HepG2 (cell line): ENCODE measurements around the gene CEBPB. TPM values are rescaled to one million over a fixed set of nuclear protein-coding genes. Genes with fewer than 3 reads are reported as not detected.

Source experiments
- ARHGAP35 ChIP-seq: sonication (generic); formaldehyde crosslinking; IDR thresholded peaks from 2 replicates; pipeline ENCODE4 v1.9.0; 2022; ENCODE audit warnings: mild to moderate bottlenecking, inconsistent platforms, moderate library complexity, missing genetic modification reagents, borderline replicate concordance
- CTCF ChIP-seq: sonication (generic); formaldehyde crosslinking; IDR thresholded peaks from 2 replicates; pipeline ENCODE4 v1.5.0; 2020; ENCODE audit warnings: mild to moderate bottlenecking, missing genetic modification reagents, moderate library complexity
- DPF2 ChIP-seq: sonication (generic); formaldehyde crosslinking; IDR thresholded peaks from 2 replicates; pipeline ENCODE4 v1.4.0; 2020; ENCODE audit warnings: mild to moderate bottlenecking, low read depth, missing genetic modification reagents, borderline replicate concordance
- DZIP1 ChIP-seq: sonication (generic); formaldehyde crosslinking; IDR thresholded peaks from 2 replicates; pipeline ENCODE4 v1.5.0; 2020; ENCODE audit warnings: mild to moderate bottlenecking, missing genetic modification reagents
- ELF4 ChIP-seq: sonication (generic); formaldehyde crosslinking; IDR thresholded peaks from 2 replicates; pipeline ENCODE4 v1.5.0; 2020; ENCODE audit warnings: missing genetic modification reagents, mild to moderate bottlenecking, moderate library complexity, borderline replicate concordance
- FOXO4 ChIP-seq: sonication (generic); formaldehyde crosslinking; conservative IDR thresholded peaks from 2 replicates; pipeline ENCODE4 v1.8.1; 2023; ENCODE audit warnings: missing genetic modification reagents
- HDAC1 ChIP-seq: sonication (generic); formaldehyde crosslinking; IDR thresholded peaks from 2 replicates; pipeline ENCODE4 v1.5.1; 2020; ENCODE audit warnings: mild to moderate bottlenecking, missing genetic modification reagents
- HES4 ChIP-seq: sonication (generic); formaldehyde crosslinking; IDR thresholded peaks from 2 replicates; pipeline ENCODE4 v1.9.0; 2021; ENCODE audit warnings: mild to moderate bottlenecking, missing genetic modification reagents, borderline replicate concordance
- HOXA7 ChIP-seq: sonication (generic); formaldehyde crosslinking; IDR thresholded peaks from 2 replicates; pipeline ENCODE4 v1.8.1; 2022; ENCODE audit warnings: mild to moderate bottlenecking, missing genetic modification reagents, moderate library complexity
- KDM3A ChIP-seq: IDR thresholded peaks from 2 replicates; pipeline ENCODE4 v1.6.1; 2018; ENCODE audit warnings: low read depth, missing compliant biosample characterization
- SIN3B ChIP-seq: fragments of 150-350 bp; IDR thresholded peaks from 2 replicates; pipeline ENCODE4 v1.6.1; 2014; ENCODE audit warnings: low read length
- TAF1 ChIP-seq: sonication (generic); formaldehyde crosslinking; IDR thresholded peaks from 2 replicates; pipeline ENCODE4 v1.4.0; 2020; ENCODE audit warnings: missing genetic modification reagents
- THYN1 ChIP-seq: sonication (generic); formaldehyde crosslinking; IDR thresholded peaks from 2 replicates; pipeline ENCODE4 v1.8.1; 2023; ENCODE audit warnings: low read depth, mild to moderate bottlenecking, moderate library complexity, missing genetic modification reagents, borderline replicate concordance
- XRCC5 ChIP-seq: fragments of 200-400 bp; formaldehyde crosslinking; optimal IDR thresholded peaks from 2 replicates; pipeline ENCODE3; 2017; ENCODE audit warnings: mild to moderate bottlenecking, low read length
- ZFP91 ChIP-seq: sonication (generic); formaldehyde crosslinking; IDR thresholded peaks from 2 replicates; pipeline ENCODE4 v1.9.0; 2022; ENCODE audit warnings: missing genetic modification reagents, mild to moderate bottlenecking, borderline replicate concordance
- ZNF136 ChIP-seq: sonication (generic); formaldehyde crosslinking; IDR thresholded peaks from 2 replicates; pipeline ENCODE4 v1.8.1; 2022; ENCODE audit warnings: low read depth, mild to moderate bottlenecking, moderate library complexity, missing genetic modification reagents
- ZNF781 ChIP-seq: sonication (generic); formaldehyde crosslinking; IDR thresholded peaks from 2 replicates; pipeline ENCODE4 v1.5.1; 2020; ENCODE audit warnings: borderline replicate concordance, mild to moderate bottlenecking, missing genetic modification reagents; ENCODE audit errors: not compliant biosample characterization
- ZNF879 ChIP-seq: sonication (generic); formaldehyde crosslinking; IDR thresholded peaks from 2 replicates; pipeline ENCODE4 v1.8.1; 2023; ENCODE audit warnings: missing genetic modification reagents
- polyA plus RNA-seq, 8 experiments: library from polyadenylated mRNA; depleted of rRNA in 3 of 8; stranded (reverse) in 7 of 8; unstranded in 1 of 8; fragments of >200 nt; fragmentation: Illumina TruSeq in 4 of 8; extraction: Trizol in 4 of 8; gene quantifications; 2 replicates each; pipeline versions ENCODE4 v1.2.1 to v1.2.3, GENCODE V29; 2011 to 2016; ENCODE audit warnings: low read depth in 4 of 8, missing spikeins in 1 of 8, mixed read lengths in 1 of 8; ENCODE audit not compliant: insufficient read depth in 1 of 8
- total RNA-seq, 5 experiments: library from RNA; depleted of rRNA; stranded (reverse); fragments of >200 nt; fragmentation: Illumina TruSeq; extraction: Trizol; gene quantifications; 2 replicates each; pipeline ENCODE4 v1.2.3, GENCODE V29; 2016; ENCODE audit warnings: low read depth in 1 of 5

Gene CEBPB
- total and polyA plus RNA-seq, 2 of the 13 experiments (the other 11 are each of a cell fraction or from before 2014, with no cell fraction given) = 18.5 to 28.2 TPM

- TF ChIP-seq THYN1 (CRISPR knock-in tag) = no peak
- TF ChIP-seq KDM3A (CRISPR knock-in tag) = peak; percentile 95
- TF ChIP-seq ZFP91 (CRISPR knock-in tag) = peak; percentile 95
- no peak; the same call in none of the 2 replicates for TF ChIP-seq HES4 (CRISPR knock-in tag)
- TF ChIP-seq ZNF781 (CRISPR knock-in tag) = peak; percentile 32
- TF ChIP-seq ZNF136 (CRISPR knock-in tag) = peak; percentile 99
- peak; percentile 61; the same call in 1 of the 2 replicates for TF ChIP-seq DZIP1 (CRISPR knock-in tag)
- no peak for TF ChIP-seq SIN3B
- no peak for TF ChIP-seq HOXA7
- TF ChIP-seq FOXO4 (CRISPR knock-in tag) = no peak
- peak; percentile 84 for TF ChIP-seq XRCC5
- TF ChIP-seq ELF4 (CRISPR knock-in tag) = 0 out of 2 replicates have a peak, but pooled peaks have one; percentile 37
- TF ChIP-seq HDAC1 = peak; percentile 93
- TF ChIP-seq ARHGAP35 (CRISPR knock-in tag) = peak; percentile 84; the same call in 1 of the 2 replicates
- peak; percentile 44 for TF ChIP-seq CTCF (CRISPR knock-in tag)
- peak; percentile 74 for TF ChIP-seq DPF2 (CRISPR knock-in tag)
- no peak for TF ChIP-seq ZNF879 (CRISPR knock-in tag)
- TF ChIP-seq TAF1 (CRISPR knock-in tag) = peak; percentile 93
Measured at GRCh38 chr20:50172347-50173013, 18.1 kb upstream of the CEBPB start (continued).
